GM12873 (cell line): Measurements from ENCODE around the gene CACNA1C.

Experiments
- TF ChIP-seq, protein P1 (sequence below): IDR thresholded peaks from 2 replicates; pipeline ENCODE4 v1.5.1; 2012; ENCODE audit warnings: low read depth, mild to moderate bottlenecking, moderate library complexity, low read length, control low read depth; ENCODE audit not compliant: insufficient read depth; ENCODE audit errors: missing control alignments

The CACNA1C gene

GRCh38 chr12:2654311-2654710 lies 601.5 kb downstream of the CACNA1C start:
- TF ChIP-seq, protein P1, sequence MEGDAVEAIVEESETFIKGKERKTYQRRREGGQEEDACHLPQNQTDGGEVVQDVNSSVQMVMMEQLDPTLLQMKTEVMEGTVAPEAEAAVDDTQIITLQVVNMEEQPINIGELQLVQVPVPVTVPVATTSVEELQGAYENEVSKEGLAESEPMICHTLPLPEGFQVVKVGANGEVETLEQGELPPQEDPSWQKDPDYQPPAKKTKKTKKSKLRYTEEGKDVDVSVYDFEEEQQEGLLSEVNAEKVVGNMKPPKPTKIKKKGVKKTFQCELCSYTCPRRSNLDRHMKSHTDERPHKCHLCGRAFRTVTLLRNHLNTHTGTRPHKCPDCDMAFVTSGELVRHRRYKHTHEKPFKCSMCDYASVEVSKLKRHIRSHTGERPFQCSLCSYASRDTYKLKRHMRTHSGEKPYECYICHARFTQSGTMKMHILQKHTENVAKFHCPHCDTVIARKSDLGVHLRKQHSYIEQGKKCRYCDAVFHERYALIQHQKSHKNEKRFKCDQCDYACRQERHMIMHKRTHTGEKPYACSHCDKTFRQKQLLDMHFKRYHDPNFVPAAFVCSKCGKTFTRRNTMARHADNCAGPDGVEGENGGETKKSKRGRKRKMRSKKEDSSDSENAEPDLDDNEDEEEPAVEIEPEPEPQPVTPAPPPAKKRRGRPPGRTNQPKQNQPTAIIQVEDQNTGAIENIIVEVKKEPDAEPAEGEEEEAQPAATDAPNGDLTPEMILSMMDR, result no peak

DNA sequence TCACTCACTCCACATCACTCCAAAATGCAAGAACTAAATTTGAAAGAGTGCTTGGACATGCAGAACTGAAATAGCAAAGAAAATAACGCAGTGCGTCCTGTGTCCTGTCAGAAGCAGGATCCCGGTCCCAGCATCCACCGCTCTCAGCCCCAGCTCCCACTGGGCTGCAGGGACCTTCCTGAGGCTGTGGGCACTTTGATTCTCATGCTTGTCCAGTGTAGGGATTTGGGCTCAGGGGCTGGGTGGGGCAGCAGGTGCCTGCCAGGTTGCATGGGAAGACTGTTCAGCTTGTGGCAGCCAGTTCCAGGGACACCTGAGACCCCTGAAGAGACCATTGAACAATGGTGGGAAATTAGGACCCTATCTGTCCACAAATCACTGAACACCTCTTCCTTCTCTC lies 602.0 kb downstream of the CACNA1C start:
- TF ChIP-seq, protein P1, result no peak

DNA sequence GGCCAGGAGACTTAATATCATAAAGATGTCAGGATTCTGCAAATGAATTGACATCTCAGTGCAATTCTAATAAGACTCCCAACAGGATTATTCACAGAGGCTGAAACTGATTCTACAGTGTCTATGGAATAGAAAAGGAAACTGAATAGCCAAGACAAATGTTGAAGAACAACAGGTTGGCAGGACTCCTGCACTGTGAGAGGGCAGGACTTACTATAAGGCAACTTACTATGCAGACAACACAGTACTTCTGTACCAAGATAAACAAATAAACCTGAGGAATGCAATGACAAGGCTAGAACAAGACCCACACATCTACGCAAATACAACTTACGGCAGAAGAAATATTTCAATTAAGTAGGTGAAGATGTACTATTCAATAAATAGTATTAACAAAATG lies 609.7 kb downstream of the CACNA1C start:
- TF ChIP-seq, protein P1, result no peak

- TF ChIP-seq, protein P1, result no peak
Observed at GRCh38 chr12:2664721-2665577, 612.2 kb downstream of the CACNA1C start.

DNA sequence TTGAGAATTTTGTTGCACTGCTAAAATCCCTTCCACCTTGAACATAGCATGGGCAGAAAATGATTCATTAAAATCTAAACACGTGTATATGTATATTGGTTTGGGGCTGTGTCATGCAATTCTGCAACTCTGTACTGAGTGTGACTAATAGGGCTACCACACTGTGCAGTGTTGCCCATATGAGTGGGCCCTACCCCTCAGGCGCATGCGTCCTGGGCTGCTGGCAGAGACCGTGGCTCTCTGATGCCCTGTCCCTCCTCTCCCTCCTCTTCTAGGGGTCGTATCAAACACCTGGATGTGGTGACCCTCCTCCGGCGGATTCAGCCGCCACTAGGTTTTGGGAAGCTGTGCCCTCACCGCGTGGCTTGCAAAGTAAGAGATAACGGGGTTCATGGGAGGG lies 613.6 kb downstream of the CACNA1C start:
- TF ChIP-seq, protein P1, result no peak

DNA sequence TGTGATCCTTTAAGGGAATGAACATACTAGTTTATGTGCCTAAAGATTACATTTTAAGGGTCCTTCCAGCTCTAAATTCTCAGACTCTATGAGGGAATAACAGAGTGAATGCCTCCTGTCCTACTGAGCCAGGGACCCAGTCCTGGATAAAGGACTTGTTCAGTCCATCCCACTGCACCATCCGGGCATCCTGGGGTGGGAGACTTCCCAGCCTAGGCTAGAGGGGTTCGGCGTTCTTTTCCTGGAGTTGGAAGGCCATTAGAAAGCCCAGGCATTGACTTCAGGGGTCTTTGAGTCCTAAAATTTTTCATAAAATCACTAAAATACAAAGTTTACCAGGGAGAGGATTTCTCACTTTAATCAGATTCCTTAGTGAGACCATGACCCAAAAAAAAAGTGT lies 614.1 kb downstream of the CACNA1C start:
- TF ChIP-seq, protein P1, result no peak

- TF ChIP-seq, protein P1, result no peak
Observed at GRCh38 chr12:2667716-2668440, 615.1 kb downstream of the CACNA1C start.
